Fibroblast of the aortic adventitia (primary cell): Measurements from ENCODE around the gene RTEL1. TPM values are rescaled to one million over a fixed set of nuclear protein-coding genes. Genes with fewer than 3 reads are reported as not detected.

Experiments
- DNase-seq: peaks from one replicate; pipeline ENCODE4 v3.0.0-alpha.2; 2010; ENCODE audit warnings: low read depth
- H3K4me3 ChIP-seq: 2 replicates; pipeline ENCODE4 v1.5.1; 2011; ENCODE audit warnings: low read depth, mild to moderate bottlenecking, control low read depth, low read length, moderate library complexity
- CTCF ChIP-seq: IDR thresholded peaks from 2 replicates; pipeline ENCODE4 v1.5.1; 2011; ENCODE audit warnings: mild to moderate bottlenecking, low read length, control low read depth, inconsistent platforms; ENCODE audit not compliant: insufficient read depth
- total RNA-seq: library from RNA; depleted of rRNA; stranded (reverse); fragments of >200 nt; gene quantifications from 2 replicates; pipeline ENCODE4 v1.2.3, GENCODE V29; 2012; ENCODE audit warnings: low replicate concordance

RTEL1 gene
- total RNA-seq, 1 donor = 17.3 TPM

GRCh38 chr20:63703976-63704748 lies 46.0 kb downstream of the RTEL1 start:
- no peak for DNase-seq
- H3K4me3 ChIP-seq = no peak overlapping the region
- no peak for TF ChIP-seq CTCF

DNA sequence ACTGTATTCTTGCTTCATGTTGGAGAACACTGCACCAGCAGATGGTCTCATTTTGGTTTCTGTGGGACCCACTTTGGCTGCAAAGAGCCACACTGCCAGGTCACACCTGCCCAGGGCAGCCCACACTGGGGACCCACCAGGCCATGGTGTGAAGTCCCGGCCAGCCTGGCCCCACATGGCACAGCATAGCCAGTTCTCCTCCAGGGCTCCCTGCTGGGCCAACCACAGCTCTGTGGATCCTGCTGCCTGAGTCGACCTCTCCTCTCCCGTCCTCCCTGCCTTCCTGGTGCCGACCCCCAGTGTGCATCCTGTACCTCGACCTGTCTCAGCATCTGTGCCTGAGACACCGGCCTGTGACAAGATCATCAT lies 46.6 kb downstream of the RTEL1 start:
- no peak overlapping the region for H3K4me3 ChIP-seq
- no peak for TF ChIP-seq CTCF
- DNase-seq = no peak

DNA sequence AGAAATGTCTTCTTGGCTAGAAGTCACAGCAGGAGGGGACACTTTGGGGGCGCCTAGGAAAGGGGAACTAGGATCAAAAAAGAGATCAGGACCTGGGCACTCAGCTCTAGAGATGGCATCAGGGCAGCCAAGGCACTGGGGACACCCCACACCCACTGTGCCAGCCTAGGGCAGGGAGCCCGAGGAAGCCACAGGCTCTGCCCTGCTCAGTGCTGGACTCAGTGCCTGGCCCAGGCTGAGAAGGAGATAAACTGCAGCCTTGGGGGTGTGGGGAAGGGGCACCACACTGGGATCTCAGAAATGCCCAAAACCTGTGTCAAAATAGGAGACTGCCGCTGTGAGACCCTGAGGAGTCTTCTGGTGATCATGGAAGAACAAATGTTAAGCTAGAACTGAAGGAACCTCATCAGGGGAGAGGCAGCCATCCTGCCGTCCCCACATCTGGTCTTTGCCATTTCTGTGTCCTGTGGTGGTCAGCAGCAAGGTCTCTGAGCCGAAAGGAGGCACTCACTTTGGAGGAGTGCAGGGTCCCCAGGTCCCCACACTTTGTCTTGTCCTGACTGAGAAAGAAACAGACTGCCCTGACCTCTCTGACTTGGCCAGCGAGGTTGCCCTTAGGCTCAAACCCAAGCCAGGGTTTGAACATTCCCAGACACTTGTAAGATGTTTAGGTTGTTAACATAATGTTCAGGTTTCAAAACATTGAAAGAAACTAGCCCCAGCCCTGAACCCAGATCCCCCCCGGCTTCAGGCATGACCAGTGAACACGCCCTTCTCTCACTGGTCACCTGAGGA lies 47.3 kb downstream of the RTEL1 start:
- DNase-seq = no peak
- H3K4me3 ChIP-seq = no peak overlapping the region
- no peak for TF ChIP-seq CTCF

DNA sequence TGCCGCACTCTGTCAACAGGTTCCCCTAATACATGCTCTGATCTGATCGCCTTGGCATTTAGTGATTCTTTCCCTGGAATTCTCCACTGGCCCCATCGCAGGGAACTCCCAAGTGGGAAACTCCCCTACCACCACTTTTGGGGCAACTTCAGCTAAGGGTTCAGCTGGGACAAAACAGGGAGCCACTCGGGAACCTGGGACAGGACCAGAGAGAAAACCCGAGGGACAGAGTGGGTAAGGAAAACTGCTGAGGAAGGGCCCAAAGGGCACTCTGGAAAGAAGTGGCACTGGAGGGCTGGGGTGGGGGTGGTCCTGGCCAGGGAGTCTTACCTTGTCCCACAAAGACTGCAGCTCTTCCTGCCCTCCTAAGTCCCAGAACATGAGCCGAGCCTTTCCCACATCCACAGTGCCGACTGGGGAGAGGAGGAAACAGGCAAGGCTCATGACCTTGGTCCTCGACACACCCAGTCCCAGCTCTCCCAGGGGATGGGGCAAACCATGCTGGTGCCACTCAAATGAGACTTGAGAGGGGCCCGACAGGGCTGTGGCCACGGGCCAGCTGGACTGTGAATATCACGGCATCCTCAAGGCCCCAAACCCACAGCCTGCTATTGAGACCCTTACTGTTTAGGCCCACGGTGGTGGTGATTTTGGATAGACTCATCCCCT lies 48.0 kb downstream of the RTEL1 start:
- peak overlapping the region; percentile 84 for H3K4me3 ChIP-seq
- no peak for TF ChIP-seq CTCF
- DNase-seq = no peak

DNA sequence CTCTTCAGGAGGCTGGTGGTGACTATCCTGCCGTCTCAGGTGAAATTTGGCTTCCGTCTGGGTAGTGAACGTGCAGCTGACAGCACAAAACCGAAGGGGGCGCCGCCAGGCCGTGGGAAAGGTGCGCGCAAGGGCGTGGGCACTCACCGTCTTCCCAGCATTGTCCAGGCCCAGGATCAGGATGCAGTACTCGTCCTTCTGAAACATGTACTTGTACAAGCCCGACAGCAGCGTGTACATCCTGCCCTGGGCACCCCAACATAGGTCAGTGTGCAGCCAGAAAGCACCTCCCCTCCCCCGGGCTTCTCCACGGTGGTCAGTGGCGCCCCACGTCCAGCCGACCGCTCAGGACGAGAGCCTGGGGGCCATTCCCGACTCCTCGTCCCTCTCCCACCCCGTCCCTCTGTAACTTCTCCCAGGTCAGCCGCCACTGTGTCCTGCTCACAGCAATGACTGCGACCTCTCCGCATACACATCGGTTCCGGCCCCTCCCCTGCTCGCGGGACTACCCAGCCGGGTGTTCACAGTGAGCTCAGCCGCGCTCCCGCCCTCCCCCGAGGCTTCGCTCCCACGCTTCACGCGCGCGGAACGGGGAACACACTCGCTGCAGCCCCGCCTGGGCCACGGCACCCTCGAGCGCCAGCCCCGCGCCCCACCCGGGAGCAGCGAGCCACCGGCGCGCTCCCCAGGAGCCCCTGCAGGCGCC lies 48.9 kb downstream of the RTEL1 start:
- DNase-seq = peak; percentile 22
- H3K4me3 ChIP-seq = peak overlapping the region; percentile 84
- peak; percentile 25 for TF ChIP-seq CTCF

GRCh38 chr20:63707558-63708300 lies 49.6 kb downstream of the RTEL1 start, which contains the start of the genes ARFRP1 and ZGPAT:
Gene ARFRP1 (minus strand): TSS chr20:63707976. CDS start chr20:63707091, 885 bp downstream.
Gene ZGPAT (plus strand): TSS chr20:63708039. CDS start chr20:63708581, 542 bp downstream.
- H3K4me3 ChIP-seq = peak within 1 kb of the TSS; percentile 84
- DNase-seq = peak; percentile 68

More at GRCh38 chr20:63707558-63708300, 49.6 kb downstream of the RTEL1 start, which contains the start of the genes ARFRP1 and ZGPAT:
- TF ChIP-seq CTCF = no peak
